ENCODE data around the gene VPS26C.
"Not testable (repeated sequence)": the region's sequence is repeated elsewhere in the genome, so short reads cannot be mapped to it uniquely, and the experiment has no call there.

The VPS26C gene

DNA sequence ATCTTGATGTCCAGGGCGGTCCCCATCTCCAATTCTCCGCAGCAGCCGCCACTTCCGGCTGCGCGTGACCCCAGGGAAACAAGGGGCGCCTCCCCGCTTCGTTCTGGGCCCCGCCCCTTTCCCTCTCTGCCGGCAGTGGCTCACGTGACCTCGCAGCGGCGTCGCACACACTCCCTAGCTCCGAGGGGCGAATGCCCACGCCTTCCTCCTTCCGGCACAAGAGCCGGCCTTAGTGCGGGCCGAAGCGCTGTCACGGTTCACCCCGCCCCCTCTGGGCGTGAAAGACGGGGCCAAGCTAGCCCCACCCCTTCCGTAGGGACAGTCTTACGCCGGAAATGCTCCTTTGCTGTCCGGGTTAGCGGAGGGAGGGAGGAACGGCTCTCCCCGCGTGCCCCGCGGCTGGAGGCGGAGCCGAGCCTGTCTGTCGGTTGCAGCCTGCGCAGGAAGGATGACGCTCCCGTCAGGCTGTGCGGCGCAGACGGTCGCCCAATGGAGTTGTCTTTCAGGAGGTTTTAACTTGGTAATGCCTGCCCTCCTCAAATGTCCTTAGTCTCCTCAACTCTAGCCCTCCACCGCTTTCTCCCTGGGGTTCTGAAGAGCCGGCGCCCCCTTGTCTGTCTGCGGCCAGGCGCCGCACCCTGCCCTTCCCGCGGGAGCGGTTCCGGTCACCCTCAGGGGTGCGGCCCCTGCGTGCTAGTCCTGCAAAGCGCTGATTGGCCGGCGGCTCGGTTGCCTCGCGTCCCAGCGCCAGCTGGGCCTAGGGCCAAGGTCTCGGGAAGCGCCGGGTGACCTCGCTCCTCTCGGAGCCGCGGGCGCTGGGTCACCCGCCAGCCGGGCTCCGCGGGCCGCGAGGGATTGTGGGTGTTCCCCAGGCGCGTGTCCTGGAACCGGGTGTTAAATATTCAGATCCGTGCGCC lies at the start of gene VPS26C:
Gene VPS26C, minus strand, starts transcription at position 66 of the 917 bp plus-strand sequence. Its CDS starts 40 bp downstream, at position 26.
- peak; percentile 98 for DNase-seq

DNA sequence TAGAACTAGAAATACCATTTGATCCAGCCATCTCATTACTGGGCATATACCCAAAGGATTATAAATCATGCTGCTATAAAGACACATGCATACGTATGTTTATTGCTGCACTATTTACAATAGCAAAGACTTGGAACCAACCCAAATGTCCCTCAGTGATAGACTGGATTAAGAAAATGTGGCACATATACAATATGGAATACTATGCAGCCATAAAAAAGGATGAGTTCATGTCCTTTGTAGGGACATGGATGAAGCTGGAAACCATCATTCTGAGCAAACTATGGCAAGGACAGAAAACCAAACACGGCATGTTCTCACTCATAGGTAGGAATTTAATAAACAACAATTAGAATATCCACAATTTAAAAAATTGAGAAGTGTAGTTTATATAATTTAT lies 48.9 kb upstream of the VPS26C start:
- DNase-seq = not testable (repeated sequence)

DNA sequence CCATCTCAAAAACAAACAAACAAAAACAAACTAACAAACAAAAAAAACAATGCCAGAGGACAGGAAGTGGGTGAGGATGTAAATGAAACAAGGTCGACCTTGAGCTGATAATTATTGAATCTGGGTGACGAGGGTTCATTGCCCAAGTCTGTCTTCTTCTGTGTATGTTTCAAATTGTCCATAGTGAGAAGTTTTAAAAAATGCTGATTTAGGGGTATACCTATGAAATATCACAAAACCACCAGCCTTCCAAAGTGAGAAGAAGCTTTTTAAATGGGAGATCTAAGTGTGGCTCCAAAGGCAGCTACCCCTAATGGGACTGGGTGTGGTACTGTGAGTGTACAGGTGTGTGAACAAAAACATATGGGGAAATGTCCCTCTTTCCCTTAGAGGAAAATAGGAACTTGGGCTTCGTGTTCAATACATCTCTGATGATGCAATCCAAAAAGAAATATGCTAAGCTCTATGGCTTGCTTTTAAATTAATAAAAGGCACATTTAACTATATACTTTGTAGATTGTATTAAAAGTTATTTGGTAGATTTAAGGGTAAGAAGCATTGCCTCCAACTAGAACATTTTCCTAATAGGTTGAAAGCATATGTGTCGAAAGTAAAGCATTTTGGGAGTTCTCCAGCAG lies 33.1 kb upstream of the VPS26C start:
- DNase-seq = no peak

DNA sequence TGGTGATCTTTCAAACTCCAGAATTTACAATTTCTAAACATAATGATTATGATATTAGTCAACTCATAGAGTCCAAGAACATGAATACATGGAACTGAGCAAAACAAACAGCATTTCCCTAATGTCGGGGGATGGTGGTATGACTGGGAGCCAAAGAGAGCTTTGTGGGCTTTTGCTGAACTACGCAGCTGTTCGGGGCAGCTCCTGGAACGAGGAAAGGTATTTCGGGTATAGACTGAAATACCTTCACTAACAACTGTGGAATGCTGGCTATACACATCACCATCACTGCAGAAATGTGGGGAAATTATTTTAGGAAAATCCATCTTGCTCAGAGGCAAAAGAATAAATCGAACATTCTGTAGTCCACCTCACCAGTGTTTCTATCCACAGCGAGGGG lies 30.2 kb upstream of the VPS26C start:
- no peak for DNase-seq

DNA sequence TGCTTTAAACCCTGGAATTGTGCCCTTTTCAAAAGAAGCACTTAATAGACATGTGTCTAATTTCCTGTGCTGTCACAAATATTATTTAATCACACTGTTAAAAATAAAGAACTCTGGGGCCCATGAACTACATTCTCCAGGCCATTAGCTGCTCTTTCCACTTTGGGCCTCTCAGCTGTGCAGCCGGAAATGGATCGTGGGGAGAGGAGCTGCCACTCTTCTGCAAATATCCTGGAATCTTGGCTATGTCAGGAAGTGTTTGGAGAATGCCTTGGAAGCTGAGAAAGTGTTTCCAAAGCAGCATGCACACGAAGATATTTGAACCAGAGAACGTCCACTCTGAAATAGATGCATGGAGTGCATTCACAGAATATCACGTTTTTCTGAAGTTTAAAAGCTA lies 27.5 kb upstream of the VPS26C start:
- DNase-seq = no peak

DNA sequence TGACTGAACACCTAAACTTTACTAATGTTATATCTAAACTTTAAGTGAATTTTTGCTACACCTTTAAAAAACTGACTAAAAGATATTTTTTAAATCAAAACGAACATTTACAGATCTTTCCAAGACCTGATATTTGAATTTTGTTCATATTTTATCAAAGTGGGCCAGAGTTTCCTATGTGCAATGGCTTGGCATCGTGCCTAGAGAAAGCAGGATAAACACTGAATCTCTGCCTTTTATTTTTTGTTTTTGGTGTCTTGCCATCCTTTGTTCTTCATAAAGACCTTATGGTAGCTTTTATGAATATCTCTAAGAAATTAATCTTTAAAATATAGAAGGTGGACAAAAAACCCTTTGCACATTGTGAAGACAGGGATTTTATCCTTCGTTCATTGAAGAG lies 25.8 kb upstream of the VPS26C start:
- DNase-seq = no peak

DNA sequence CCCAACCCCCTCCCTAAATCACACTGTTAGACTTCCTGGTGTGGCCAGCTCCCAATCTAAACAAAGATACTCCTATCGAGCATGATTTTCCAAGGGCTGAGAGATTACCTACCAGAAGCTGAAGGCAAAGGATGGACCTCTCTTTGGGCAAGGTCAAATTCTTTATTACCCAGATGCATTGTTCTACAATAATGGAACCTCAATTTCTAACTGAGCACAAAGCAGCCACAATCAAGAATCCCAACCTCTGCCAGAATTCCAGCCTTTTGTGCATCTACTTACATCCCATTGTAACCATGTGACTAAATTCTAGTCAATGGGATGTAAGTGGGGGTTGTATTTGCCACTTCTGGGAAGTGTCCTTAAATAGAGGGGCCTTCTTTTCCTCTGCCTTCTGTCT lies 24.9 kb upstream of the VPS26C start:
- DNase-seq = no peak

DNA sequence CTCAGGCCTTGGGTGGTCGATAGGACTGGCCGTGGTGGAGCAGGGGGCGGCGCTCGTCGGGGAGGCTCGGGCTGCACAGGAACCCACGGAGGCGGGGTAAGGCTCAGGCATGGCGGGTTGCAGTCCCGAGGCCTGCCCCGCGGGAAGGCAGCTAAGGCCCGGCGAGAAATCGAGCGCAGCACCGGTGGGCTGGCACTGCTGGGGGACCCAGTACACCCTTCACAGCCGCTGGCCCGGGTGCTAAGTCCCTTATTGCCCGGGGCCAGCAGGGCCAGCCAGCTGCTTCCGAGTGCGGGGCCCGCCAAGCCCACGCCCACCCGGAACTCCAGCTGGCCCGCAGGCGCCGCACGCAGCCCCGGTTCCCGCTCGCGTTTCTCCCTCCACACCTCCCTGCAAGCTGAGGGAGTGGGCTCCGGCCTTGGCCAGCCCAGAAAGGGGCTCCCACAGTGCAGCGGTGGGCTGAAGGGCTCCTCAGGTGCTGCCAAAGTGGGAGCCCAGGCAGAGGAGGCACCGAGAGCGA lies 16.1 kb upstream of the VPS26C start:
- DNase-seq = not testable (repeated sequence)

DNA sequence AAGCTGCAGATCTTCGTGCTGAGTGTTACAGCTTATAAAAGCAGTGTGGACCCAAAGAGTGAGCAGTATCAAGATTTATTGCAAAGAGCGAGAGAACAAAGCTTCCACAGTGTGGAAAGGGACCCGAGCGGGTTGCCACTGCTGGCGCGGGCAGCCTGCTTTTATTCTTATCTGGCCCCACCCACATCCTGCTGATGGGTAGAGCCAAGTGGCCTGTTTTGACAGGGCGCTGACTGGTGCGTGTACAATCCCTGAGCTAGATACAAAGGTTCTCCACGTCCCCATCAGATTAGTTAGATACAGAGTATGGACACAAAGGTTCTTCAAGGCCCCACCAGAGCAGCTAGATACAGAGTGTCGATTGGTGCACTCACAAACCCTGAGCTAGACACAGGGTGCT lies 15.5 kb upstream of the VPS26C start:
- not testable (repeated sequence) for DNase-seq

DNA sequence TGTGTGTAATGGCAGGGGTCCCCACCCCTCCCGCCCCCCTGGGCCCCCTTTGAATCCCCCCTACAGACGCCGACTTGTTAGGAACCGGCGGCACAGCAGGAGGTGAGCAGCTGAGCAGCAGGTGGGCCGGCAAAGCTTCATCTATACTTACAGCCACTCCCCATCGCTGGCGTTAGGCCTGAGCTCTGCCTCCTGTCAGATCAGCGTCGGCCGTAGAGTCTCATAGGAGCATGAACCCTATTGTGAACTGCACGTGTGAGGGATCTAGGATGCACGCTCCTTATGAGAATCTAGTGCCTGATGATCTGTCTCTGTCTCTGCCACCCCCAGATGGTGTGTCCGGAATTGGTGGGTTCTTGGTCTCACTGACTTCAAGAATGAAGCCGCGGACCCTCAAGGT lies 14.9 kb upstream of the VPS26C start:
- DNase-seq = peak; percentile 57

DNA sequence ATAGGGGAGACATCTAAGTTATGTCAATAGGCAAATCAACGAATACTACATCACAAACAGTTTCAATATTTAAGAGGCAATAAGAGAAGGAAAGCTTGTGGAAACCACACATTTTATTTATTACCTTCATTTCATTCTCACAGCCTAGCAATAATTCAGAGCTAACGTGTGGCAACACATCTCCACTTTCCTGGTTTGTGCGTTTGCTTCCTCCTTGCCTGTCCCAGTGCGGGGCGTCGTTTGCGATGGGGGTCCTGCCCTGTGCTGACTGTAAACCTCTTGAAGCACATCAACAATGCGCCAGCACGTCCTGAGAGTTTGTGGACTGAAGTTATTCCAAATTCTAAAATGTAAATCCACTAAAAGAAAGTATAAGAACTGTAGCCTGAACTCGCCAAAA lies 14.4 kb upstream of the VPS26C start:
- DNase-seq = no peak

DNA sequence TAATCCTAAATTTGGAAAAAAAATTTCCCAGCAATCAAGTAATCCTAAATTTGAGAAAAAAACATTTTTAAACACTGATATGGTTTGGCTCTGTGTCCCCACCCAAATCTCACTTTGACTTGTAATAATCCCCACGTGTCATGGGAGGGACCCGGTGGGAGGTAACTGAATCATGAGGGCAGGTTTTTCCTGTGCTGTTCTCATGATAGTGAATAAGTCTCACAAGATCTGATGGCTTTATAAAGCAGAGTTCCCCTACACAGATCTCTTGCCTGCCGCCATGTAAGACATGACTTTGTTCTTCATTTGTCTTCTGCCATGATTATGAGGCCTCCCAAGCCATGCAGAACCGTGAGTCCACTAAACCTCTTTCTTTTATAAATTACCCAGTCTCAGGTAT lies 12.1 kb upstream of the VPS26C start:
- not testable (repeated sequence) for DNase-seq

DNA sequence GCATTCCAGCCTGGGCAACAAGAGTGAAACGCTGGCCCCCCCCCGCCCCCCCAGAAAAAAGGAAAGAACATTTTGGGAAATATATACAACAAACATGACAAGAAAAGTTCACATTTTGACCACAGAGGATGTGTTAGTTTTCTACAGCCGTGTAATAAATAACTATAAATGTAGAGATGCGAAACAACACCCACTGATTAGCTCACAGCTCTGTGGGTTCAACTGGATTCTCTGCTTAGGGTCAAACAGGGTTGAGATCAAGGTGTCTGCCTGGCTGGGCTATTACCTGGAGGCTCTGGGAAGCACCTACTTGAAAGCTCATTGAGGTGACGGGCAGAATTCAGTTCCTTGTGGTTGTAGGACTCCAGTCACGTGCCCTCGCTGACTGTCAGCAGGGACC lies 11.1 kb upstream of the VPS26C start:
- DNase-seq = no peak

DNA sequence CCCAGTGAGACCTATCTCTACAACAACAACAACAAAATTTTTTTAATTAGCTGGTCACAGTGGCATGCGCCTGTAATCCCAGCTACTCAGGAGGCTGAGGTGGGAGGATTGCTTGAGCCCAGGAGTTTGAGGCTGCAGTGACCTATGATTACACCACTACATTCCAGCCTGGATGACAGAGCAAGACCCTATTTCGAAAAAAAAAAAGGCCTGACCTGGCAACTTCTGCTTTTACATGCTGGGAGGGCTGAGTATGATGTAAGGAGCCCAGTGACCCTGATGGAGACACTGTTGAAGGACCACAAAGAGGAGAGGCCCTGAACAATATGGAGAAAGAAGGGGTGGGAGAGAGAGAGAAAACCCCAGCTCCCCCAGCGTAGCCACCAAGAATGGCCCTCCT lies 9.2 kb upstream of the VPS26C start:
- DNase-seq = no peak

DNA sequence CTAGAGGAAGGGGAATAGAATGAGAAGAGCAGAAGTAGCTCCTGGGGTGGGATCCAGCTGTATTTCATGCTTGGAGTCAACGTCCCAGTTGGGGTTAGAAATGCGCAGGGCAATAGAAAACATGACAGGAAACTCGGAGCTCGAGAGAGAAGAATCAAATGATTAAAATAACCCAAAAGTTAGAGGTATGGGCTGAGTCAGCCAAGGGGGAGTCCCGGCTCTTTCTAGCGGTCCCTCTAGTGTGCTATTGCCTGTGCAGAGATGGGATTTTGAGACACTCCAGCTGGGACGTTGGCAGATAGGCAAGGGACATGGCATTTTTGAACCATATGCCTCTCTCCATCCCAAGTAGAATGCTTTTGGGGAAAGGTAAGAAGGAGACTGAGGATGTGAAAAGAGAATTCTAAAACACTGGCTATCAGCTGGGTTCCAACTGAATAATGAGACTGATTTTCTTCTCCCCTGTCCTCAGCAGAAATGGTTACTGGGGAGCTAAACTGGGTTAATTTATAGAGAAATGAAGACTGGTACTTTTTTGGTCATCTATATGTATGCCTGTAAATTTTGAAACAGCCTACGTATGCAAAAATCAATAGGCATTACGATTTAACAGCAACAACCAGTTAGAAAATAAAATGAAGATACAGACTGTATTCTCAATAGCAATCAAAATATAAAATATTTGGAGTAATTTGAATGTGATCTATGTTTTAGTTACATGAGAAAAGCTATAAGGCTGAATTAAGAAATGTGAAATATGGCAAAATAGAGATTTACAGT lies 7.0 kb upstream of the VPS26C start:
- no peak for DNase-seq

DNA sequence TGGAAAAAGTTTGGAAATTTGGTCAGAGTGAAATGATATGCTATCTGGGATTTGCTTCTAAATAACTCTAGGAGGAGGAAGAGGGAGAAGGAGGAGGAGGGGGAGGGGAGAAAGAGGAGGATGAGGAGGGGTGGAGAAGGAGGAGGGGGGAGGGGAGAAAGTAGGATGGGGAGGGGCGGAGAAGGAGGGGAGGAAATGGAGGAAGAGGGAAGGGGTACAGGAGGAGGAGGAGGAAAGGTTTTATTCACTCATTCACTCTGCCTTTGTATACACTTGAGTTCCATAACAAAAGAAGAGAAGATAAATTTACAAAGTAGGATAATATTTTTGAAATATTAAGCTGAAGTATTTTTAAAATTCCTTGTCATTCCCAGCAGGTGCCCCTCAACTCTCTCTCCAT lies 6.3 kb upstream of the VPS26C start:
- DNase-seq = no peak

DNA sequence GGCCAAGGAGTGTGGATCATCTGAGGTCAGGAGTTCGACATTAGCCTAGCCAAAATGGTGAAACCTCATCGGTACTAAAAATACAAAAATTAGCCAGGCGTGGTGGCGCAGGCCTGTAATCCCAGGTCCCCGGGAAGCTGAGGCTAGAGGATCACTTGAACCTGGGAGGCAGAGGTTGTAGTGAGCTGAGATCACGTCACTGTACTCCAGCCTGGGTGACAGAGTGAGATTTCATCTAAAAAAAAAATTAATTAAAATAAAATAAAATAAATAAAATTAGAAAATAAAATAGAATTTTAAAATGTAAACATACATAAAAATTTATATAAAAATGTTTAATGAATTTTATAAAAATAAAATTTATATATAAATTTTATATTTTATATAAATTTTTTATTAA lies 5.8 kb upstream of the VPS26C start:
- no peak for DNase-seq

DNA sequence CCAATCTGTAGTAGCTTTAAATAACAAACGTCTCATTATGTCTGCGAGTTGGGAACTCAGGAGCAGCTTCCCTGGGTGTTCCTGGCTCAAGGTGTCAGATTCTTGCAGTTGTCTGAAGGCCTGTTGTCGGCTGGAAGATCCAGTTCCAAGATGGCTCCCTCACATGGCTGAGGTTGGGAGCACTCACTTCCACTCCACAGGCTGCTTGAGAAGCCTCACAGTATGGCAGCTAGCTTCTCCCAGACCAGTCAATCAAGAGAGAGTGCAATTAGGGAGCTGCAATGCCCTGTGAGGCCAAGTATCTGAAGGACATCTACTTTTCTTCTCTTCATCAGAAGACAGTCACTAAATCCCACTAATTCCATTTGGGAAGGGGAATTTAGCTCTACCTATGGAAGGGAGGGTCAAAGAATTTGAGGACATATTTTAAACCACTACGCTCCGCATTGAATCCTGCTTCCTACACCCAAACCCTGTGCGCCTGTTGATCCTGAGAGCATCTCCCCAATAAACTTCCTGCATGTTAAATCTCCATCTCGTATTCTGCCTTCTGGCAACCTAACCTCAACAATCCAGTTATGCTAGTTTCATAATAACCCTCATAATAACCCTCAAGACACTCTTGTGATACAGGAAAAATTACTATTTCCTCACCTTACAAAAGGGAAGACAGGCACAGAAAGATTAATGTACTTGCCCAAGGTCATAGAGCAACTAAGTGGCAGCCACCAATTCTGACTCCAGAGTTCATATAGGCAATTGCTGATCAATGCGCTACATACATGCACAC lies 3.6 kb upstream of the VPS26C start:
- DNase-seq = no peak

DNA sequence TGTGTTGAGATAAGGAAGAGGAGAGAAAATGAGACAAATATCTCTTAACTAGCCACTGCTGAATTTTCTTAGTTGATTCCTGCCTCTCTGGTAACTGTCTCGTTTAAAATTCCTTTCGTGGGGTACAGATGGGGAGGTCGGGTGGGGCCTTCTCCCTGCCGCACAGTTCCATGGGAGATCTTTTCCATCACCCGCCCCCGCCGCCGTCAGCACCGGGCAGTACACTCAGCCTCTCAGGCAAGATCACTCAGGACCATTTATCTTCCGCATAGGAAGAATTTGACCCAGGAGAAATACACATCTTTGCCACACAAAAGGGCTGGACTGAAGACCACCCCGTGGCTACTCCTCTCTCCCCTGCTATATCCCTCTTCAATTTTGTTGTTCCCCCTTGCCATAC lies 2.3 kb upstream of the VPS26C start:
- DNase-seq = no peak

DNA sequence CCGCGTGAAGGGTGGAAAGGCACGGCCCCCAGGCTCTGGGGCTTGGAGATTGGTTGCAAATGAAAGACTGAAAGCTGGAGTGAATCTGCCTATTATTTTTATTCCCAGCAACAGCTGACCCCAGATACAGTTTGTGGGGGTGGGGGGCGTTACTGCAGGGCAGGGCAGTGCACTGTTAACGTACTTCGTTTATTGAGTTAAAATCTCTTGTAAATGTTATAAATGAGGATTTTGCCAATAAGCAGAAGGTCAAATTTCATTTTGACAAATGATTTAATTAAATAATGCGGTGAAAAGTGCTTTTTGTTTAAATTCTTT lies 1.0 kb upstream of the VPS26C start:
- no peak for DNase-seq

DNA sequence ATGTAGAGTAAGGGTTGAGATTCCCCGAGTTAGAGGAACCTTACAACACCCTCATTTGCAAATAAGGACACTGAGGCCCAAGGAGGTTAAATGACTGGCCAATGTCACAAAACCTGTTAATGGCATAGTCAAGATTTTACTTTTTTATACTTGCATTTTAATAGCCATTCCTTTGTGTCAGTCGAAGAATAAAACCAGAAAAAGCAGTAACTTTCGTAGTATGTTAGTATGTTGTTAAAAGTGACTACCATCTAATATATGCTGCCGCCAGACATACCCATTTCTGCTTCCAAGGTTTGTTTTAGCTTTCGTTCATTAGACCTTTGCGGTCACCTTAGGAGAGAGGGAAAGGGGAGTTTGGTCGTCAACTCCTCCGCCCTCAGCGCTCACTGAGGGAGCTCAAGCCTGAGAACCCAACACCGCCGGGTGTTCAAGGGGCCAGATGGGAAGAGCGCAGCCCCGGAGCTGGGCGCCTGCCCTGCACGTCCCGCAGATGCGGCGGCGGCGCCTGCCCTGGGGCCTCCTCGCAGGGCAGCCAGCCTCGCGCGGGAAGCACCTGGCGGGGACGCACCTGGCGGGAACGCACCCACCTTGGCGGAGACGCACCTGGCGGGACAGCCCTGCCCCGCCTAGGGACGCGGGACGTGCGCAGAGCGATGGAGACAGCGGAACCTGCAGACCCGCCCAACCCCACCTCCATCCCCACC lies 466 bp downstream of the VPS26C start:
- DNase-seq = peak; percentile 74

DNA sequence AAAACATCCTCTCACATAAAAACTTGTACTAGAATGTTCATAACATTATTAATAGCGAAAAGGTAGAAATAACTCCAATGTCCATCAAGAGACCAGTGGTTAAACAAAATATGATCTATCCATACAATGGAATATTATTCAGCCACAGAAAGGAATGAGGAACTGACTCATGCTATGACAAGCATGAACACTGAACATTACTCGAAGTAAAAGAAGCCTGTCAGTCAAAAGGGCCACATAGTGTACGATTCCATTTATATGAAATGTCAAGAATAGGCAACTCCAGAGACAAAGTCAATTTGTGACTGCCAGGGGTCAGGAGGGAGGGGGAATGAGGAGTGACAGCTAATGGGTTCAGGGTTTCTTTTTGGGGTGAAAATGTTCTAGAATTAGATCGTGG lies 2.3 kb downstream of the VPS26C start:
- DNase-seq = no peak
